DMS153 treated with DMSO at 0.1 percent for 48 hours (cell line): ENCODE data around the gene TMUB2.

ENCODE experiments used
- DNase-seq: peaks from one replicate; lab custom pipeline; 2025; ENCODE audit not compliant: unreplicated experiment; lab: John Stamatoyannopoulos, UW

TMUB2 gene

GRCh38 chr17:44202756-44203155 is 16.0 kb downstream of the TMUB2 start:
- DNase-seq = no peak

- peak; percentile 2 for DNase-seq
Measured at GRCh38 chr17:44203731-44204440, 17.1 kb downstream of the TMUB2 start.

GRCh38 chr17:44204441-44204882 is 17.7 kb downstream of the TMUB2 start:
- no peak for DNase-seq

GRCh38 chr17:44205962-44206824 is 19.4 kb downstream of the TMUB2 start:
- no peak for DNase-seq

- no peak for DNase-seq
Measured at GRCh38 chr17:44206825-44207155, 20.0 kb downstream of the TMUB2 start.

GRCh38 chr17:44207319-44207718 is 20.5 kb downstream of the TMUB2 start:
- no peak for DNase-seq

- DNase-seq = no peak
Measured at GRCh38 chr17:44207743-44208142, 21.0 kb downstream of the TMUB2 start.

- no peak for DNase-seq
Measured at GRCh38 chr17:44209786-44210341, 23.1 kb downstream of the TMUB2 start.

- peak; percentile 81 for DNase-seq
Measured at GRCh38 chr17:44210342-44211192, 23.8 kb downstream of the TMUB2 start.

GRCh38 chr17:44211281-44212265 is 24.8 kb downstream of the TMUB2 start:
- DNase-seq = no peak

- DNase-seq = no peak
Measured at GRCh38 chr17:44212507-44213402, 26.0 kb downstream of the TMUB2 start.

GRCh38 chr17:44213403-44214229 is 26.8 kb downstream of the TMUB2 start:
- DNase-seq = no peak

GRCh38 chr17:44214230-44214494 is 27.4 kb downstream of the TMUB2 start:
- no peak for DNase-seq

- DNase-seq = no peak
Measured at GRCh38 chr17:44214896-44215295, 28.1 kb downstream of the TMUB2 start.

GRCh38 chr17:44216173-44216572 is 29.4 kb downstream of the TMUB2 start:
- no peak for DNase-seq

GRCh38 chr17:44216694-44217093 is 29.9 kb downstream of the TMUB2 start:
- DNase-seq = no peak

- no peak for DNase-seq
Measured at GRCh38 chr17:44217738-44218343, 31.1 kb downstream of the TMUB2 start.
